Measurements from ENCODE around the gene ADAMTSL1.

DNA sequence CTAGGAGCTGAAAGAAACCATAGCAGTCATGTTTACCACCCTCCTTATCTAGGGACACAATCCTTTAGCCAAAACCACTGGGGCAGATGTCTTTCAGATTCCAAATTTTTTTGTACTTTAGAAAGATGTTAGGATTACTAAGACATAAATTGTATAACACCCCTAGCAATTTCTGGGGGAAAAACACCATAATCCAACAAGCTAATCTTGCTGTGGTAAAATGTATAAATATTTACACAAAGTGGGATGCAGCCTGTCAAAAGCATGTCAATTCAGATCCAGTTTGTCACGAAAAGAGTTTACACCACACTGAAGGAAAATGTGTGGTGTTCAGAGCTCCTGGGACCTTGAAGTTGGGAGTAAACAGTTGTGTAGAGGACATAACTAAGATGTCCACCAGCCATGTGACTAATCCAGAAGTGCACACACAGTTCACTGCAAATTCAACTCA lies 274.3 kb downstream of the ADAMTSL1 start:
- TF ChIP-seq, protein P1, sequence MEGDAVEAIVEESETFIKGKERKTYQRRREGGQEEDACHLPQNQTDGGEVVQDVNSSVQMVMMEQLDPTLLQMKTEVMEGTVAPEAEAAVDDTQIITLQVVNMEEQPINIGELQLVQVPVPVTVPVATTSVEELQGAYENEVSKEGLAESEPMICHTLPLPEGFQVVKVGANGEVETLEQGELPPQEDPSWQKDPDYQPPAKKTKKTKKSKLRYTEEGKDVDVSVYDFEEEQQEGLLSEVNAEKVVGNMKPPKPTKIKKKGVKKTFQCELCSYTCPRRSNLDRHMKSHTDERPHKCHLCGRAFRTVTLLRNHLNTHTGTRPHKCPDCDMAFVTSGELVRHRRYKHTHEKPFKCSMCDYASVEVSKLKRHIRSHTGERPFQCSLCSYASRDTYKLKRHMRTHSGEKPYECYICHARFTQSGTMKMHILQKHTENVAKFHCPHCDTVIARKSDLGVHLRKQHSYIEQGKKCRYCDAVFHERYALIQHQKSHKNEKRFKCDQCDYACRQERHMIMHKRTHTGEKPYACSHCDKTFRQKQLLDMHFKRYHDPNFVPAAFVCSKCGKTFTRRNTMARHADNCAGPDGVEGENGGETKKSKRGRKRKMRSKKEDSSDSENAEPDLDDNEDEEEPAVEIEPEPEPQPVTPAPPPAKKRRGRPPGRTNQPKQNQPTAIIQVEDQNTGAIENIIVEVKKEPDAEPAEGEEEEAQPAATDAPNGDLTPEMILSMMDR (IDR thresholded peaks at IDR 0.05; ENCODE audit: low read depth, low read length): no peak
- no peak for TF ChIP-seq EZH2phosphoT487 (IDR thresholded peaks at IDR 0.05; ENCODE audit: low read depth)

Data from OCI-LY3 (cell line).